Activated naive CD8-positive, alpha-beta T cell treated with anti-CD3 and anti-CD28 coated beads, Interleukin-2, amount 50 U/mL, for 24 hours (primary cell): ENCODE measurements around the gene MSLN.
"Not testable (repeated sequence)": the region's sequence is repeated elsewhere in the genome, so short reads cannot be mapped to it uniquely, and the experiment has no call there.

Experiments used
- ATAC-seq: fragments of 150-1000 bp; cut with Tn5 transposase; one replicate; pipeline ENCODE4 v1.10.0; 2021
- DNase-seq: peaks from one replicate; pipeline ENCODE4 v3.0.0; 2021
- H3K27ac Mint-ChIP-seq: one replicate; pipeline ENCODE4 v1.8.0; 2021; ENCODE audit warnings: mild to moderate bottlenecking, mixed read lengths
- H3K27me3 Mint-ChIP-seq: one replicate; pipeline ENCODE4 v1.8.0; 2021; ENCODE audit warnings: mixed read lengths
- H3K36me3 Mint-ChIP-seq: one replicate; pipeline ENCODE4 v1.8.0; 2021; ENCODE audit warnings: low read depth, mixed read lengths
- H3K4me1 Mint-ChIP-seq: one replicate; pipeline ENCODE4 v1.8.0; 2021; ENCODE audit warnings: mixed read lengths
- H3K4me3 Mint-ChIP-seq: one replicate; pipeline ENCODE4 v1.8.0; 2021; ENCODE audit warnings: mild to moderate bottlenecking, moderate library complexity, mixed read lengths
- H3K9me3 Mint-ChIP-seq: one replicate; pipeline ENCODE4 v1.8.0; 2021; ENCODE audit warnings: mixed read lengths

The MSLN gene

DNA sequence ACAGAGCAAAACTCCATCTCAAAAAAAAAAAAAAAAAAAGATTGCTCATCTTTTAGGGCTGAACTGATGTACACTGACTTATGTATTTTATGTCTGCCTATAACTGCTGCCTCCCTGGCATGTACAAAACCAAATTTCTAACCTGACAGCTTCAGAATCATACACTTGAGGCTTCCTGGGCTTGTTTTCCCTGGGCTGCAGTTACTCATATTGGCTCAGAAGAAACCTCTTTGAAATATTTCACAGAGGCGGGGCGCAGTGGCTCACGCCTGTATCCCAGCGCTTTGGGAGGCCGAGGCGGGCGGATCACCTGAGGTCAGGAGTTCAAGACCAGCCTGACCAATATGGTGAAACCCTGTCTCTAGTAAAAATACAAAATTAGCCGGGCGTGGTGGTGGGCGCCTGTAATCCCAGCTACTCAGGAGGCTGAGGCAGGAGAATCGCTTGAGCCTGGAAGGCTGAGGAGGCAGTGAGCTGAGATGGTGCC, 6.4 kb upstream of the MSLN start:
- not testable (repeated sequence) for H3K9me3 Mint-ChIP-seq, H3K27ac Mint-ChIP-seq, DNase-seq, H3K4me1 Mint-ChIP-seq, H3K4me3 Mint-ChIP-seq, H3K27me3 Mint-ChIP-seq, ATAC-seq, H3K36me3 Mint-ChIP-seq

DNA sequence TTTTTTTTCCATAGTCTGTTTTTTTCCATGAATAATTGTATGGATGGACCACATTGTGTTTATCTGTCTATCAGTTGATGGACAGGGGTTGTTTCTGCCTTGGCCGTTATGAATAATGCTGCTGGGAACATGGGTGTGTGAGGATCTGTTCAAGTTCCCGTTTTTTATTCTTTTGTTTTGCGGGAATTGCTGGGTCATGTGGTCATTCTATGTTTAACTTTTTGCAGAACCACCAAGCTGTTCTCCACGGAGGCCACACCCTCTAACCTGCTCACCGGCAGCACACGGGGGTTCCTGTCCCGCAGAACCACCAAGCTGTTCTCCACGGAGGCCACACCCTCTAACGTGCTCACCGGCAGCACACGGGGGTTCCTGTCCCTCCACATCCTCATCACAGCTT, 5.9 kb upstream of the MSLN start:
- DNase-seq, result no peak
- H3K27ac Mint-ChIP-seq, result no peak overlapping the region
- ATAC-seq, result no peak
- H3K9me3 Mint-ChIP-seq, result no peaks in the 10 kb centered on the region
- H3K36me3 Mint-ChIP-seq, result no peaks in the 10 kb centered on the region
- H3K4me3 Mint-ChIP-seq, result no peak overlapping the region
- peaks cover 3% of the 10 kb centered on the region for H3K27me3 Mint-ChIP-seq
- H3K4me1 Mint-ChIP-seq, result no peaks in the 10 kb centered on the region

DNA sequence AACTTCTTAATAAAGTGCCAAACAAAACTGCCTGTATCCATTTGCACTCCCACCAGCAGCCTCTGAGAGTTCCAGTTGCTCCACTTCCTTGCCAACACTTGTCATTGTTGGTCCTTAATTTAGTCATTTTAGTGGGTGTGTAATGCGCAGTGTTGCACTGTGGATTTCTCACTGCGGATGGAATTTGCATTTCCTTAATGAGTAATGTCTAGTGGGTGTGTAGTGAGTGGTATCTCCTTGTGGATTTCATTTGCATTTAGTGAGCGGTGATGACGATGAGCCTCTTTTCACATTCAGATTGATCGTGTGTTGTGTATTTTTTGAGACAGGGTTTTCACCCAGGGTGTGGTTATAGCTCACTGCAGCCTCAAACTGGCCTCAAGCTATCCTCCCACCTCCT, 4.1 kb upstream of the MSLN start:
- Mint-ChIP-seq H3K4me1 (no peaks in the 10 kb centered on the region), H3K27ac (no peak overlapping the region), H3K4me3 (no peak overlapping the region), H3K36me3 (no peaks in the 10 kb centered on the region), H3K9me3 (no peaks in the 10 kb centered on the region), H3K27me3 (peaks cover 3% of the 10 kb centered on the region)
- no peak for DNase-seq
- ATAC-seq, result no peak

DNA sequence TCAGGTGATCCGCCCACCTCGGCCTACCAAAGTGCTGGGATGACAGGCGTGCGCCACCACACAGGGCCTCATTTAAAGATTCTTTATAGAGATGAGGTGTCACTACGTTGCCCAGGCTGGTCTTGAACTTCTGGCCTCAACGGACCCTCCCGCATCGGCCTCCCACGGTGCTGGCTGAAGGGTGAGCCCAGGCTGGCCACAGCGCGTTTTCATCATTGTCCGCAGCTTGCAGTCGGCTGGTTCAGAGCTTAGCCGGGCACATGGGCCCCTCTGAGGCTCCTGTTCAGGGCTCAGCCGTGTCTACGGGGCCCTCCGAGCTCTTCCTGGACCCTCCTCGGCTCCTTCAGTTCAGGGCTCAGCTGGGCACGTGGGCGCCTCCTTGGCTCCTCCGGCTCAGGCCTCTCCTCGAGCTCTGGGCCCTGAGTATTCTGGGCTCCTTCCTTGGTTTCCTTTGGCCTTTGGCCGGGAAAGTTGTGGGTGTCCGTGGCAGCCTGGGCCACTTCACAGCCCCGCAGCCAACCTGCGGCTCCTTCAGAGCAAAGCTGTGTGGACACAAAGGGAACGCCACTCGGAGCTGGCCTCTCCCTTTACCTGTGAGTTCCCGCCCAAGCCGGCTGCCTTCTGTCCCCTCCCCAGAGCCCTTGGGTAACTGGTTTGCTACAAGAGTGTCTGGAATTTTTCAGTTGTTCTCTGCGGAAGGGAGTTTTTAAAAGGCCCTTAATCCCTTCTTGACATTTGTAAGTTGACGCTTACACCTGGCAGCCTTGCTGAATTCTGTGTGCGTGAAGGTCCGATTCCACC, 1.2 kb upstream of the MSLN start:
- Mint-ChIP-seq H3K4me3 (no peak overlapping the region), H3K36me3 (no peaks in the 10 kb centered on the region), H3K27ac (no peak overlapping the region), H3K27me3 (peaks cover 3% of the 10 kb centered on the region), H3K9me3 (no peaks in the 10 kb centered on the region), H3K4me1 (no peaks in the 10 kb centered on the region)
- no peak for DNase-seq
- ATAC-seq, result no peak

DNA sequence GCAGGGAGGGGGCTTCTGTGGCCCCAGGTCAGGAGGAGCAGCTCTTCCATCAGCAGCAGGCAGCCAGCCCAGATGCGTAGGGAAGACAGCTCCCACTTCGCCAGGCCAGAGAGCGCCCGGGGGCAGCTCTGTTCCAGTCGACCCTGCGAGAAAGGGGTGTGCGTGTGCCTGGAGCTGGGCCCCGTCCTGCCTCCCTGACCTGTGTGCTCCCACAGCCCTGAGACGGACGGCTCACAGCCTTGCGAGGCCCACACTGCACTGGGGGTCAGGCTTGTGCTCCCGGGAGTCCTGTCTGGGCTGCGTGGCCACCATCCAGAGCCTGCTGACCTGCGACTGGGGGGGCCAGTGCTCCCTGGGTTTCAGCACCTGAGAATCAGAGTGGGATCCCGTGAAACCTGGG, 469 bp upstream of the MSLN start:
- Mint-ChIP-seq H3K27me3 (peaks cover 3% of the 10 kb centered on the region), H3K27ac (no peak overlapping the region), H3K4me1 (no peaks in the 10 kb centered on the region), H3K4me3 (no peak overlapping the region), H3K36me3 (no peaks in the 10 kb centered on the region), H3K9me3 (no peaks in the 10 kb centered on the region)
- ATAC-seq (no peak), DNase-seq (no peak)

DNA sequence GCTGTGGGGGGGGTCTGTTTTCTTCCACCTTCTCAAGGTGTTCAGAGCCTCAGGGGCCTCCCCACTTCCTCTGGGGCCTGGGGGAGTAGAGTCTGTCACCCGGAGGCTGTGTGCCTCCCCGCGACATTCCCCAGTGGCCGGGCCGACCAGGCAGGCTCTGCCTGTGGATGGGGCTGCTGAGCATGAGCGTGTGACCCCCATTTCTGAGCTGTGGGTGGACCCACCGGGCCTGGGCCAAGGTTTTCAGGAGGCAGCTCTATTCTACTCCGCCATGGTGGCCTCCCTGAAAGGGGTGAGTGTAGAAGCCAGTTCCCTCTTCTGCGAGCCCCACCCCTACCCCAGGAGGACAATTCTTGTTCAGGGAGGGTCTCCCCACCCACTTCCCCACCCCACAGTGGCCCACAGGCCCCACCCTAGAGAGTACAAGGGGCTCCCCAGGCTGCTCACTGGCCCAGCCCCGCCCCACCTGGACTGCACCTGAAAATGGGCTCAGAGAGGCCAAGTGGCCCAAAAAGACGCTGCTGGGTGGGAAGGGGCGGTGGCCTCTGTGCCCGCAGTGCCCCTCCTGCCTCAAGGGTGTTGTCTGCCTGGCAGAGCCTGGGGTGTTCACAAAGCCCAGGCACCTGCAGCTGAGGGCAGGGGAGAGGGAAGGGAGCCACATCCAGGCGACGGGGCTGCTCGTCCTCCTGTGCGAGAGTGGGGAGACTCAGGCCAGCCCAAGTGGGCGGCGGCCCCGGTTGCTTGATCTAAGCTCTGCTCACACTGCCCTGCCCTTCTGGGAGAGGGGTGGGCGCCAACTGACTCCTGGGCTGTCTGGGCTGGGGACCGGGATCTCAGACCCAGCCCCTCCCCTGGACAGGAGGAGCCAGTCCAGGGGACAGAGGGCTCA, 1.3 kb downstream of the MSLN start:
- Mint-ChIP-seq H3K27ac (no peak overlapping the region), H3K27me3 (peaks cover 3% of the 10 kb centered on the region), H3K4me1 (no peaks in the 10 kb centered on the region), H3K9me3 (no peaks in the 10 kb centered on the region), H3K36me3 (no peaks in the 10 kb centered on the region), H3K4me3 (no peak overlapping the region)
- DNase-seq (no peak), ATAC-seq (no peak)

DNA sequence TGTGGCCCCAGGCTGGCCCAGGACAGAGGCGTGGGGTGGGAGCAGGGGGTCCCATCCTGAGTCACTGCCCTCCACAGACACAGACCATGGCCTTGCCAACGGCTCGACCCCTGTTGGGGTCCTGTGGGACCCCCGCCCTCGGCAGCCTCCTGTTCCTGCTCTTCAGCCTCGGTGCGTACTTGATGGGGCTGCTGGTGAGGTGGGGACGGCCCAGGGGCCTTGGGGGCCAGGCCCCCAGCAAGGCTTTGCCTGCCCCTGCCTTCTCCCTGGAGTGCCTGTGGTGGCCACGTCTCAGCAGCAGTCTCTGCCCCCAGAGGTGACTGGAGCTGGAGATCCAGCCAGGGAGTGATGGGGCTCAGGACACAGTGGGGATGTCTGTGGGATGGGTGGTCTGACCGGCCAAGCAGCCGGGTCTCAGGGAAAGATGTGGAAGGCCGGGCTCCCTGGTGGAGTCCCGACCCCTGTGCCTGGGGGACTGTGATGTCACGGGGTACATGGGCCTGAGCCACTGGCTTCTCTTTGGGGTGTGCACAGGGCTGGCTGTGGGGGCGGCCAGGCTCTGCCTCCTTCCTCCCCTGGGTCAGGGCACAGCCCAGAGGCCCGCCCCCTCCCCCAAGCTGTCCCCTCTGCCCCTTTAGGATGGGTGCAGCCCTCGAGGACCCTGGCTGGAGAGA, 2.2 kb downstream of the MSLN start:
- Mint-ChIP-seq H3K9me3 (no peaks in the 10 kb centered on the region), H3K36me3 (no peaks in the 10 kb centered on the region), H3K4me3 (no peak overlapping the region), H3K27ac (no peak overlapping the region), H3K4me1 (no peaks in the 10 kb centered on the region), H3K27me3 (no peaks in the 10 kb centered on the region)
- no peak for ATAC-seq
- DNase-seq, result no peak

DNA sequence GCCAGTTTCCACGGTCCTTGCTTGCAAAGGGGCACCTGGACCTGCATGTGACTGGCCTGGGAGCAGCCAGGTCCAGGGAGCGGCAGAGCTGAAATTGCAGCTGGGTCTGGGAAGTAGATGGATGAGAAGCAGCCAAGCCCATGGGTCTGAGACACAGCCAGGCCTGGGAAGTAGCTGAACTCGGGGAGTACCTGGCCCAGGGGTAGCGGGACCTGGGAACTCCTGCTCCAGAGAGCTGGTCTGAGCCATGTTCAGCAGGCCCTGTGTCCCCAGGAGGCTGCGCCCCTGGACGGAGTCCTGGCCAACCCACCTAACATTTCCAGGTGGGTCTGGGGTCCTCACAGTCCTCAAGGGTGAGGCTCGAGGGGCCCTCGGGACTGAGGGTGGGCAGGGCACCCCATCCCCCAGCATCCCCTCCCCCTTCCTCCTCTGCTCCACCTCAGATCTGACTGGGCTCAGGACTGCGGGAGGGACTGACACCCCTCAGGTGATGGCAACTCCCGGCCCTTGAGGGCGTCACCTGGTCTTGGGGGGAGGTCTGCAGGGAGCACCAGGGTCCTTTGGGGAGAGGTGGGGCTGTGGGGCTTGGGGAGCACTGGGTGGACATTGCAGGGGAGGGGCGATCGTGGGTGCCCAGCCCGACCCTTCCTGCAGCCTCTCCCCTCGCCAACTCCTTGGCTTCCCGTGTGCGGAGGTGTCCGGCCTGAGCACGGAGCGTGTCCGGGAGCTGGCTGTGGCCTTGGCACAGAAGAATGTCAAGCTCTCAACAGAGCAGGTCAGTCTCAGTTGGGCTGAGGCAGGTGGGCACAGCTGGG, 3.0 kb downstream of the MSLN start:
- H3K9me3 Mint-ChIP-seq, result no peaks in the 10 kb centered on the region
- ATAC-seq (no peak), DNase-seq (no peak)
- H3K27me3 Mint-ChIP-seq, result no peaks in the 10 kb centered on the region
- H3K4me3 Mint-ChIP-seq, result no peak overlapping the region
- H3K27ac Mint-ChIP-seq, result no peak overlapping the region
- no peaks in the 10 kb centered on the region for H3K4me1 Mint-ChIP-seq
- no peaks in the 10 kb centered on the region for H3K36me3 Mint-ChIP-seq

DNA sequence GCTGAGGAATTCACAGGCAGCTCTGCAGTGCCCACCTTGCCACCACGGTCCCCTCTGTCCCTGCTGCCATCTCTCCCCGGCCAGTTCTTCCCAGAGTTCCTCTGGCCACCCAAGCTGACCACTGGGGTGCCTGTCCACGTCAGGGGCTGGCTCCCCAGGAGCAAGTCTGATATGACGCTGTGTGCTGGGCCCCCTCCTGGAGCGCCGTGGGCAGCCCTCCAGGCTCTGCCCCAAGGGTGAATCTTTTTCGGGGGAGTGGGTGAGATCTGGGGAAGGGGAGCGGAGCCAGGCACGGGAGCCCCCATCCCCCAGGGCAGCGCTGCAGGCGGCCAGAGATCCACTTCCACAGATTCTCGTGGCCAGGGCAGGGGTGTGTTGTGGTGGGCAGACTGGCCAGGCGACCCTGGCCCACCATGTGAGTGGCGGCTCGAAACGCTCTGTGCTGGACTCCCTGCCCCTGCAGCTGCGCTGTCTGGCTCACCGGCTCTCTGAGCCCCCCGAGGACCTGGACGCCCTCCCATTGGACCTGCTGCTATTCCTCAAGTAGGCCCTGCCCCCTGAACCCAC, 3.7 kb downstream of the MSLN start:
- Mint-ChIP-seq H3K4me1 (no peaks in the 10 kb centered on the region), H3K4me3 (no peak overlapping the region), H3K27ac (no peak overlapping the region), H3K9me3 (no peaks in the 10 kb centered on the region), H3K36me3 (no peaks in the 10 kb centered on the region), H3K27me3 (no peaks in the 10 kb centered on the region)
- ATAC-seq, result no peak
- no peak for DNase-seq

DNA sequence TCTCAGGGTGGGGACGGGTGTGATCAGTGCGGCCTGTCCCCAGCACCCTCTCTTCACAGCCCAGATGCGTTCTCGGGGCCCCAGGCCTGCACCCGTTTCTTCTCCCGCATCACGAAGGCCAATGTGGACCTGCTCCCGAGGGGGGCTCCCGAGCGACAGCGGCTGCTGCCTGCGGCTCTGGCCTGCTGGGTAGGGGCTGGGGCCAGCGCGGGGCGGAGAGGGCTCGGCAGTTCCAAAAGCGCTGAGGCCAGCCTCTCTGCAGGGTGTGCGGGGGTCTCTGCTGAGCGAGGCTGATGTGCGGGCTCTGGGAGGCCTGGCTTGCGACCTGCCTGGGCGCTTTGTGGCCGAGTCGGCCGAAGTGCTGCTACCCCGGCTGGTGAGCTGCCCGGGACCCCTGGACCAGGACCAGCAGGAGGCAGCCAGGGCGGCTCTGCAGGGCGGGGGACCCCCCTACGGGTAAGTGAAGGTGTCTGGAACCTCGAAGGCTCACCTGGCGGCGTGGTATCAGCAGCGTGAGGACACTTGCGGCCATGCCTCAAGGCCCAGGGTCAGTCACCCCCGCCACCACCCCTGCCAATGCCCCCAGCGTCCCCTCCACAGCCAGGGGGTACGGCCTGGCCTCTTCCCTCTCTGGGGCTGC, 4.4 kb downstream of the MSLN start:
- Mint-ChIP-seq H3K4me3 (no peak overlapping the region), H3K36me3 (no peaks in the 10 kb centered on the region), H3K27ac (no peak overlapping the region)

DNA sequence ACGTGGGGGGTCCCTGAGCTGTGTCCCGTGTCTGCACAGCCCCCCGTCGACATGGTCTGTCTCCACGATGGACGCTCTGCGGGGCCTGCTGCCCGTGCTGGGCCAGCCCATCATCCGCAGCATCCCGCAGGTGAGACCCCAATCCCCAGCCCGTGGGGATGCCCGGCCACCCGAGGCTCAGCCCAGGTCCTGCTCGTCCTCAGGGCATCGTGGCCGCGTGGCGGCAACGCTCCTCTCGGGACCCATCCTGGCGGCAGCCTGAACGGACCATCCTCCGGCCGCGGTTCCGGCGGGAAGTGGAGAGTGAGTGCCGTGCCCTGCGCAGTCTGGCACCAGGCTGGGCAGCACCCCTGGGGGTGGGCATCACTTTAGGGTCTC, 4.9 kb downstream of the MSLN start:
- Mint-ChIP-seq H3K36me3 (no peaks in the 10 kb centered on the region), H3K27ac (no peak overlapping the region), H3K27me3 (no peaks in the 10 kb centered on the region), H3K4me3 (no peak overlapping the region), H3K9me3 (no peaks in the 10 kb centered on the region), H3K4me1 (no peaks in the 10 kb centered on the region)
- DNase-seq (no peak), ATAC-seq (no peak)

More for the DNA sequence above, 4.4 kb downstream of the MSLN start:
- no peaks in the 10 kb centered on the region for H3K27me3 Mint-ChIP-seq
- no peak for ATAC-seq
- no peak for DNase-seq
- no peaks in the 10 kb centered on the region for H3K9me3 Mint-ChIP-seq
- no peaks in the 10 kb centered on the region for H3K4me1 Mint-ChIP-seq

DNA sequence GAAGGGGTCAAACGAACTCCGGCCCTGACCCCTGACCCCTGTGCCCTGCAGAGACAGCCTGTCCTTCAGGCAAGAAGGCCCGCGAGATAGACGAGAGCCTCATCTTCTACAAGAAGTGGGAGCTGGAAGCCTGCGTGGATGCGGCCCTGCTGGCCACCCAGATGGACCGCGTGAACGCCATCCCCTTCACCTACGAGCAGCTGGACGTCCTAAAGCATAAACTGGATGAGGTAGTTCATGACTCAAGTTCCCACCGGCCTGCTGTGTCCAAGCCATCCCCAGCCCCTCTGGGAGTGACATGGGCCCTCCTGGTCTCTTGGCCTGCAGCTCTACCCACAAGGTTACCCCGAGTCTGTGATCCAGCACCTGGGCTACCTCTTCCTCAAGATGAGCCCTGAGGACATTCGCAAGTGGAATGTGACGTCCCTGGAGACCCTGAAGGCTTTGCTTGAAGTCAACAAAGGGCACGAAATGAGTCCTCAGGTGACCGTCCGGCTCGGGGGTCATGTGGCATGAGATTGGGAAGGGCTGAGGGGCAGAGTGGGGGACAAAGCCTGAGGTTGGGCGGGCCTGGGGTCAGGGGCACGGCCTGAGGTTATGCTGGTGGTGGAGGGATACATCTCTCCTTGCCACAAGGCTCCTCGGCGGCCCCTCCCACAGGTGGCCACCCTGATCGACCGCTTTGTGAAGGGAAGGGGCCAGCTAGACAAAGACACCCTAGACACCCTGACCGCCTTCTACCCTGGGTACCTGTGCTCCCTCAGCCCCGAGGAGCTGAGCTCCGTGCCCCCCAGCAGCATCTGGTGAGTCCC, 5.7 kb downstream of the MSLN start:
- Mint-ChIP-seq H3K9me3 (no peaks in the 10 kb centered on the region), H3K36me3 (no peaks in the 10 kb centered on the region), H3K27me3 (no peaks in the 10 kb centered on the region), H3K4me3 (no peak overlapping the region), H3K4me1 (no peaks in the 10 kb centered on the region), H3K27ac (no peak overlapping the region)
- ATAC-seq, result no peak
- no peak for DNase-seq
